Naive thymus-derived CD4-positive, alpha-beta T cell (primary cell): ENCODE results near the gene EOLA1. TPM values are rescaled to one million over a fixed set of nuclear protein-coding genes. Genes with fewer than 3 reads are reported as not detected.

Experiments
- ATAC-seq: fragments of 150-1000 bp; cut with Tn5 transposase; 2 replicates; pipeline ENCODE4 v1.10.0; 2021; ENCODE audit warnings: mild to moderate bottlenecking, moderate library complexity
- CTCF ChIA-PET: fragments of 350-600 bp; sonication (Branson Sonifier 250); formaldehyde crosslinking; loops from one replicate; lab custom pipeline; 2021; ENCODE audit warnings: antibody characterized with exemption; lab: Charles Lee
- POLR2A ChIA-PET: fragments of 350-600 bp; sonication (Branson Sonifier 250); formaldehyde crosslinking; loops from one replicate; lab custom pipeline; 2021; ENCODE audit warnings: antibody characterized with exemption, inconsistent platforms; lab: Charles Lee
- DNase-seq, 9 donors: peaks; one replicate each; pipeline versions ENCODE4 v3.0.0 to v3.0.0-alpha.2; 2020 to 2022; ENCODE audit warnings: mixed read lengths in 1 of 9
- H3K27ac ChIP-seq: one replicate; pipeline ENCODE4 v1.7.0; 2013; ENCODE audit warnings: mild to moderate bottlenecking, low read depth, low read length, moderate library complexity
- H3K27me3 ChIP-seq, 2 donors: one replicate each; pipeline ENCODE4 v1.7.0; 2013; ENCODE audit warnings: low read length in 2 of 2, mild to moderate bottlenecking in 2 of 2, moderate library complexity in 2 of 2; ENCODE audit not compliant: control insufficient read depth in 2 of 2, insufficient read depth in 2 of 2
- H3K36me3 ChIP-seq, 3 experiments: 1 replicate in 2 of 3; 2 replicates in 1 of 3; pipeline ENCODE4 v1.7.0; 2013; ENCODE audit warnings: low read length in 3 of 3, mild to moderate bottlenecking in 3 of 3, moderate library complexity in 1 of 3; ENCODE audit not compliant: insufficient read depth in 3 of 3, control insufficient read depth in 2 of 3
- H3K4me1 ChIP-seq, 2 donors: one replicate each; pipeline ENCODE4 v1.7.0; 2013; ENCODE audit warnings: low read length in 2 of 2, mild to moderate bottlenecking in 2 of 2, moderate library complexity in 1 of 2; ENCODE audit not compliant: control insufficient read depth in 2 of 2, insufficient read depth in 2 of 2
- H3K4me3 ChIP-seq: 2 replicates; pipeline ENCODE4 v1.7.0; 2013; ENCODE audit warnings: mild to moderate bottlenecking, low read length
- H3K9me3 ChIP-seq, 3 experiments: 1 replicate in 2 of 3; 2 replicates in 1 of 3; pipeline ENCODE4 v1.7.0; 2013; ENCODE audit warnings: low read length in 3 of 3; ENCODE audit not compliant: control insufficient read depth in 2 of 3
- H3K27ac Mint-ChIP-seq, 9 donors: one replicate each; pipeline ENCODE4 v1.8.0; 2020 to 2022; ENCODE audit warnings: mixed read lengths in 9 of 9, mild to moderate bottlenecking in 8 of 9, moderate library complexity in 5 of 9, inconsistent platforms in 2 of 9
- H3K27me3 Mint-ChIP-seq, 5 donors: one replicate each; pipeline ENCODE4 v1.8.0; 2021 to 2022; ENCODE audit warnings: mixed read lengths in 5 of 5, mild to moderate bottlenecking in 1 of 5
- H3K36me3 Mint-ChIP-seq, 5 donors: one replicate each; pipeline ENCODE4 v1.8.0; 2020 to 2022; ENCODE audit warnings: mixed read lengths in 5 of 5, mild to moderate bottlenecking in 3 of 5, inconsistent platforms in 1 of 5
- H3K4me1 Mint-ChIP-seq, 7 donors: one replicate each; pipeline ENCODE4 v1.8.0; 2020 to 2022; ENCODE audit warnings: mixed read lengths in 7 of 7, mild to moderate bottlenecking in 3 of 7, inconsistent platforms in 1 of 7
- H3K4me3 Mint-ChIP-seq, 10 donors: one replicate each; pipeline ENCODE4 v1.8.0; 2020 to 2022; ENCODE audit warnings: mild to moderate bottlenecking in 10 of 10, mixed read lengths in 10 of 10, moderate library complexity in 6 of 10, inconsistent platforms in 2 of 10
- H3K9me3 Mint-ChIP-seq, 11 donors: one replicate each; pipeline ENCODE4 v1.8.0; 2020 to 2022; ENCODE audit warnings: mixed read lengths in 11 of 11, mild to moderate bottlenecking in 4 of 11, inconsistent platforms in 1 of 11, moderate library complexity in 1 of 11
- intact Hi-C, 2 donors: fragments of 100-400 bp; cut with micrococcal nuclease; formaldehyde crosslinking; loops; one replicate each; pipeline ENCODE4 v1.15.1; 2023
- polyA plus RNA-seq, 2 donors: library from polyadenylated mRNA; unstranded; fragments of 300-500 nt; fragmentation: Illumina TruSeq; gene quantifications; one replicate each; pipeline ENCODE4 v1.2.3, GENCODE V29; 2021
- total RNA-seq, 6 experiments: library from RNA in 5 of 6; stranded (reverse) in 5 of 6; gene quantifications; 1 replicate in 5 of 6; 2 replicates in 1 of 6; pipeline ENCODE4 v1.2.3 and lab custom pipeline; 2021 to 2026

Gene EOLA1
- total and polyA plus RNA-seq, 7 experiments from 2014 or later: 22.2 to 68.1 (median 30.1) TPM

GRCh38 chrX:149504226-149504914 lies 36.4 kb upstream of the EOLA1 start:
- Histone ChIP-seq H3K27ac (peak overlapping the region; percentile 98), H3K4me1 (peaks cover 6 to 13% of the 10 kb centered on the region in 2 donors), H3K9me3 (no peaks in the 10 kb centered on the region), H3K4me3 (peak overlapping the region; percentile 72), H3K27me3 (no peaks in the 10 kb centered on the region), H3K36me3 (peaks cover 0 to 35% (median 9%) of the 10 kb centered on the region in 3 experiments)
- no peaks in the 10 kb centered on the region for H3K9me3 Mint-ChIP-seq
- H3K36me3 Mint-ChIP-seq: peaks cover 0 to 17% (median 0%) of the 10 kb centered on the region in 5 donors
- CTCF ChIA-PET: interaction anchor here (0.9 to 1.4 kb wide), 2 partner anchors 35 to 36 kb away, joined by 3 to 9 read pairs; partner anchors contain the start of gene EOLA1
- peak; percentile 58 for ATAC-seq
- peaks cover 0 to 7% (median 0%) of the 10 kb centered on the region in 5 donors for H3K27me3 Mint-ChIP-seq
- H3K4me3 Mint-ChIP-seq: peak overlapping the region; percentile 86 to 100 (median 91)
- H3K4me1 Mint-ChIP-seq: peaks cover 14 to 44% (median 23%) of the 10 kb centered on the region in 7 donors
- intact Hi-C loops: loop anchor here (2.0 to 10.0 kb wide), 9 partner anchors 16 to 1590 kb away; partner anchors contain the start of genes TMEM185A (in 2 of the 2), CD99L2 (in 1 of the 2), EOLA2 (in 1 of the 2) and FMR1 (in 1 of the 2)
- POLR2A ChIA-PET: interaction anchor here (0.7 to 3.7 kb wide), 6 partner anchors 13 to 435 kb away, joined by 3 to 33 read pairs (median 6); partner anchors contain the start of genes EOLA1 and EOLA2
- peak overlapping the region; percentile 87 to 98 (median 94) for H3K27ac Mint-ChIP-seq
- DNase-seq: peak; percentile 32 to 67 (median 58)

DNA sequence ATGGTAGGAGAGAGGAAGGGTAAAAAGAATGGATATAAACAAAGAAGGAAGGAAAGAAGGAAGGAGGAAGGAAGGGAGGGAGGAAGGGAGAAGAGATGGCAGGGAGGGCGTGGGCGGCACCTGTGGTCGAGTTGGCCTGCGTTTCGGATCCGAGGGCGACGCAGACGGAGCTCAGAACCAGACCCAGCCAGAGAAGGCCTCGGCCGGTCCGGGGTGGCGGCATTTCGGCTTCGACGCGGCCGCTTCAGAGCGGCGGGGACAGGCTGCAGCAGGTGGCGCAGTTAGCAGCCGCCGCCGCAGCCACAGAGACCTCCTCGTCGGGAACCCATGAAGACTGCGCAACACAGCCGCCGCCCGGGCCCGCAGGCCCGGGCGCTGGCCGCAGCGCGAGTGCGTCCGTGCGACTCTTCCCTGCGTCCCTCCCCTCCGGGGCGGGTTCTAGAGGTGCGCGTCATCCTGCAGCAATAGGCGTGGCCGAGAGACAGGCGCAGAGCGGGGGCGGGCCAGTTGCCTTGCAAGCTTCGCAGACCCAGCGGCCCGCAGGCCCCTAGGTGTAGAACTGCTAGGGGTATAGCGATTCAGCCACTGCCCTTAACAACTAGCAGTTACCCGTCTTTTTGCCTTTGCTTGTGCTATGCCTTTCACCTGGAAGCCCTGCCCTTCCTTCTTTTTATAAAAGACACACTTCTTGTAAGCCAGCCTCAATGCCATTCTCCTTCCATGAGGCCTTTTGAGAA lies 35.7 kb upstream of the EOLA1 start, which contains the start of gene IDS:
TSS of gene IDS (minus strand) at position 392 of the 737 bp plus-strand sequence. CDS start at position 223, 169 bp downstream.
- Histone ChIP-seq H3K27ac (peak within 1 kb of the TSS; percentile 98), H3K36me3 (peaks cover 0 to 31% (median 9%) of the 10 kb centered on the region in 3 experiments), H3K4me3 (peak within 1 kb of the TSS; percentile 72), H3K27me3 (no peaks in the 10 kb centered on the region), H3K9me3 (no peaks in the 10 kb centered on the region), H3K4me1 (peaks cover 6 to 13% of the 10 kb centered on the region in 2 donors)
- ChIA-PET POLR2A (interaction anchor here (0.6 to 3.7 kb wide), 8 partner anchors 9 to 1595 kb away, joined by 3 to 33 read pairs (median 4); partner anchors contain the start of genes EOLA1 and EOLA2), CTCF (interaction anchor here (0.6 to 1.4 kb wide), 3 partner anchors 22 to 963 kb away, joined by 3 to 9 read pairs (median 5); partner anchors contain the start of gene EOLA1)
- Mint-ChIP-seq H3K27me3 (peaks cover 0 to 8% (median 0%) of the 10 kb centered on the region in 5 donors), H3K36me3 (peaks cover 0 to 14% (median 0%) of the 10 kb centered on the region in 5 donors), H3K4me3 (peak within 1 kb of the TSS; percentile 86 to 100 (median 91)), H3K27ac (peak within 1 kb of the TSS; percentile 87 to 98 (median 94)), H3K4me1 (peaks cover 14 to 42% (median 23%) of the 10 kb centered on the region in 7 donors), H3K9me3 (no peaks in the 10 kb centered on the region)
- intact Hi-C loops: loop anchor here (1.0 to 10.0 kb wide), 13 partner anchors 16 to 1594 kb away; partner anchors contain the start of genes FMR1 (in 2 of the 2), TMEM185A (in 2 of the 2), CD99L2 (in 1 of the 2) and EOLA2 (in 1 of the 2)
- DNase-seq (peak; percentile 68 to 88 (median 81)), ATAC-seq (peak; percentile 85)

DNA sequence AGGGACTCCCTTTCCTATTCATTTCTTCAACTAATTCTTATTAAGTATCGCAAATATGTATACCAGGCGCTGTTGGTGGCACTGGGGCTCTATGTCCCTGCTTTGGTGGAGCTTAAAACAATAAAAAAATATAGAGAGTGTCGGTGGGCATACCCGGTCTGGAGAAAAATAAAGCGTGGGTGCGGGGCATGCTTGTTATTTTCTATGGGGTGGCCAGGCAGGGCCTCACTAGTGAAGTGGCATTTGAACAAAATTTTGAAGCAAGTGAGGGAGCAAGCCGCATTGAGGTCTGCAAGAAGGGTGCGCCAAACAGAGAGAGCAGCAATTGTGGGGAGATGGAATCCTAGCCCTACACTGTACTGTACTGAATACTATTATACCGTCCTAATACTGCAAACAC lies 35.1 kb upstream of the EOLA1 start:
- ATAC-seq: no peak
- peak overlapping the region; percentile 98 for H3K27ac ChIP-seq

GRCh38 chrX:149506349-149506748 lies 34.5 kb upstream of the EOLA1 start:
- H3K9me3 ChIP-seq: no peaks in the 10 kb centered on the region
- ChIA-PET POLR2A (interaction anchor here (1.2 to 3.7 kb wide), 4 partner anchors 10 to 34 kb away, joined by 3 to 33 read pairs (median 10); partner anchors contain the start of gene EOLA1), CTCF (no interaction called here)
- intact Hi-C loops: loop anchor here (10.0 kb wide), 6 partner anchors 128 to 1592 kb away; partner anchors contain the start of genes CD99L2 (in 1 of the 2), EOLA2 (in 1 of the 2), FMR1 (in 1 of the 2) and MAMLD1 (in 1 of the 2)
- H3K36me3 ChIP-seq: peaks cover 0 to 21% (median 9%) of the 10 kb centered on the region in 3 experiments
- ATAC-seq: no peak
- no peaks in the 10 kb centered on the region for H3K9me3 Mint-ChIP-seq
- DNase-seq: no peak
- H3K36me3 Mint-ChIP-seq: peaks cover 0 to 7% (median 0%) of the 10 kb centered on the region in 5 donors
- H3K27ac ChIP-seq: peak overlapping the region; percentile 98
- H3K27me3 Mint-ChIP-seq: peaks cover 0 to 10% (median 0%) of the 10 kb centered on the region in 5 donors
- no peaks in the 10 kb centered on the region for H3K27me3 ChIP-seq
- H3K4me1 Mint-ChIP-seq: peaks cover 14 to 32% (median 23%) of the 10 kb centered on the region in 7 donors
- H3K4me3 ChIP-seq: no peak overlapping the region
- H3K4me1 ChIP-seq: peaks cover 6 to 13% of the 10 kb centered on the region in 2 donors
- H3K27ac Mint-ChIP-seq: peak overlapping the region in 7 of 9 donors; percentile 87 to 97 (median 92)
- H3K4me3 Mint-ChIP-seq: peak overlapping the region in 2 of 10 donors; percentile 34 to 87

More for the DNA sequence above, 35.1 kb upstream of the EOLA1 start:
- H3K27me3 ChIP-seq: no peaks in the 10 kb centered on the region
- Mint-ChIP-seq H3K4me1 (peaks cover 14 to 38% (median 23%) of the 10 kb centered on the region in 7 donors), H3K36me3 (peaks cover 0 to 10% (median 0%) of the 10 kb centered on the region in 5 donors), H3K9me3 (no peaks in the 10 kb centered on the region), H3K4me3 (peak overlapping the region; percentile 86 to 100 (median 91)), H3K27ac (peak overlapping the region; percentile 87 to 98 (median 94)), H3K27me3 (peaks cover 0 to 10% (median 0%) of the 10 kb centered on the region in 5 donors)
- no peaks in the 10 kb centered on the region for H3K9me3 ChIP-seq
- peaks cover 0 to 25% (median 9%) of the 10 kb centered on the region in 3 experiments for H3K36me3 ChIP-seq
- H3K4me1 ChIP-seq: peaks cover 6 to 13% of the 10 kb centered on the region in 2 donors
- ChIA-PET POLR2A (interaction anchor here (0.6 to 3.7 kb wide), 8 partner anchors 8 to 1595 kb away, joined by 3 to 33 read pairs (median 4); partner anchors contain the start of genes EOLA1 and EOLA2), CTCF (interaction anchor here (1.0 kb wide), 1 partner anchor 22 kb away, joined by 5 read pairs; no protein-coding TSS in a partner anchor)
- peak in 1 of 9 donors; percentile 10 for DNase-seq
- intact Hi-C loops: loop anchor here (1.0 to 10.0 kb wide), 13 partner anchors 15 to 1594 kb away; partner anchors contain the start of genes FMR1 (in 2 of the 2), TMEM185A (in 2 of the 2), CD99L2 (in 1 of the 2) and EOLA2 (in 1 of the 2)
- H3K4me3 ChIP-seq: peak overlapping the region; percentile 72

DNA sequence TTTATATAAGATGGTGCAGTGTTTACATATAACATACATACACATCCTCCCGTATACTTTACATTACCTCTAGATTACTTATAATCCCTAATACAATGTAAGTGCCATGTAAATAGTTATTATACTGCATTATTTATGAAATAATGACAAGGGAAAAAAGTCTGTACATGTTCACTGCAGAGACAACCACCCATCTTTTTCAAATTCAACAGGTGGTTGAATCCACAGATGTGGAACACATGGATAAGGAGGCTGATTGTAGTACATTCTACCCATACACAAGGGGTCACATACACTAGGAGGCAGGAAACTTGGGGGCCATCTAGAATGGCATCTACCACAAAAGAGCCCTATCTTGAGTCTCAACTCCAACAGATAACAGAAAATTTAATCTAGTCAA lies 32.3 kb upstream of the EOLA1 start:
- Mint-ChIP-seq H3K27ac (no peak overlapping the region), H3K4me3 (no peak overlapping the region), H3K36me3 (peaks cover 0 to 2% (median 0%) of the 10 kb centered on the region in 5 donors), H3K4me1 (peaks cover 14 to 27% (median 20%) of the 10 kb centered on the region in 7 donors), H3K9me3 (no peaks in the 10 kb centered on the region), H3K27me3 (peaks cover 0 to 10% (median 0%) of the 10 kb centered on the region in 5 donors)
- no peak for DNase-seq
- Histone ChIP-seq H3K4me1 (peaks cover 9 to 17% of the 10 kb centered on the region in 2 donors), H3K27me3 (no peaks in the 10 kb centered on the region), H3K36me3 (peaks cover 0 to 5% (median 0%) of the 10 kb centered on the region in 3 experiments), H3K9me3 (no peaks in the 10 kb centered on the region), H3K4me3 (no peak overlapping the region), H3K27ac (no peak overlapping the region)
- intact Hi-C loops: loop anchor here (10.0 kb wide), 6 partner anchors 126 to 1594 kb away; partner anchors contain the start of genes CD99L2 (in 1 of the 2), EOLA2 (in 1 of the 2), FMR1 (in 1 of the 2) and MAMLD1 (in 1 of the 2)
- ChIA-PET POLR2A (no interaction called here), CTCF (no interaction called here)
- ATAC-seq: no peak
